AG04450 (cell line): ENCODE data around the gene ALPK3. TPM values are rescaled to one million over a fixed set of nuclear protein-coding genes. Genes with fewer than 3 reads are reported as not detected.

ENCODE experiments used
- CTCF ChIA-PET: fragments of 300-600, 350-600 bp; formaldehyde crosslinking; extraction: SDS; loops from one replicate; lab custom pipeline; 2022; ENCODE audit warnings: antibody characterized with exemption, inconsistent platforms; lab: Charles Lee
- POLR2A ChIA-PET: fragments of 350-600 bp; formaldehyde crosslinking; extraction: SDS; loops from one replicate; lab custom pipeline; 2021; ENCODE audit warnings: antibody characterized with exemption, inconsistent platforms; lab: Yijun Ruan, JAX
- DNase-seq: peaks from one replicate; pipeline ENCODE4 v3.0.0-alpha.2; 2011; ENCODE audit warnings: low read depth, low spot score
- H3K27ac ChIP-seq: one replicate; pipeline ENCODE4 v1.5.1; 2012; ENCODE audit warnings: low read depth, low read length, control low read depth
- H3K27me3 ChIP-seq: one replicate; pipeline ENCODE4 v1.6.0; 2012; ENCODE audit warnings: low read length; ENCODE audit not compliant: control insufficient read depth, insufficient read depth
- H3K4me3 ChIP-seq: 2 replicates; pipeline ENCODE4 v1.5.1; 2011; ENCODE audit warnings: mild to moderate bottlenecking, low read depth, low read length, control low read depth
- H3K9me3 ChIP-seq: 2 replicates; pipeline ENCODE4 v1.5.1; 2012; ENCODE audit warnings: low read length; ENCODE audit not compliant: control insufficient read depth, insufficient read depth
- polyA plus RNA-seq: library from polyadenylated mRNA; depleted of rRNA; stranded (reverse); fragments of >200 nt; gene quantifications from 2 replicates; pipeline ENCODE4 v1.2.3, GENCODE V29; 2011
- TF ChIP-seq, protein P1 (sequence below): IDR thresholded peaks from 2 replicates; pipeline ENCODE4 v1.5.1; 2011; ENCODE audit warnings: low read depth, low read length, control low read depth, inconsistent platforms

Gene ALPK3
- polyA plus RNA-seq, 1 experiment, result 0.04 TPM

DNA sequence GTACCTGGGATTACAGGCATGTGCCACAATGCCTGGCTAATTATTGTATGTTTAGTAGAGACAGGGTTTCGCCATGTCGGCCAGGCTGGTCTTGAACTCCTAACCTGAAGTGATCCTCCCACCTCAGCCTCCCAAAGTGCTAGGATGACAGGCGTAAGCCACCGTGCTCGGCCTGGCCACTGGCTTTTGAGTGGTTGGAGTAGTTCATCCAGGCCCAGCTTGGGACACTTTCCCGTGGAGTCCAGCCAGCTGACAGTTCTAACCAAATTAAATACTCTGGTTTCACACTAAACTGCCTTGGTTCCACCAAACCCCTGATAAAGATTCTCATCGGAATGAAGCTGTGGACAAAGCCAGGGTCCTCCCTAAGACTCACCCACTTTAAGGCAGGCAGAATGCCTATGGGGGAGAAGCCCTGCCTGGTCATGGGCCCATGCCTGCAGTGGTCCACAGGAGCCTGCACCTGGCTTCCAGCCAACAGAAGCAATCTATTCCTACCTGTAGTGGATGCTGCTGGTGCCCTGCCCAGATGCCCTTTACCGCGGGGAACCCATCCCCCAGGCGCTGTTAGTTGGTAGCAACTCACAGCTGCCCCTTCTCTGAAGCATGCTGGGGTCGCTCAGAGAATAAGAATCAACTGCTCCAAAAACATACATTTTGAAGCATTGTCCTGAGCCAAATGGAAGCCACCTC, 62.1 kb downstream of the ALPK3 start:
- POLR2A ChIA-PET, result no interaction called here
- CTCF ChIA-PET, result interaction anchor here (1.0 to 1.5 kb wide), 6 partner anchors 9 to 280 kb away, joined by 3 to 8 read pairs (median 5); no protein-coding TSS in a partner anchor
- TF ChIP-seq, protein P1, sequence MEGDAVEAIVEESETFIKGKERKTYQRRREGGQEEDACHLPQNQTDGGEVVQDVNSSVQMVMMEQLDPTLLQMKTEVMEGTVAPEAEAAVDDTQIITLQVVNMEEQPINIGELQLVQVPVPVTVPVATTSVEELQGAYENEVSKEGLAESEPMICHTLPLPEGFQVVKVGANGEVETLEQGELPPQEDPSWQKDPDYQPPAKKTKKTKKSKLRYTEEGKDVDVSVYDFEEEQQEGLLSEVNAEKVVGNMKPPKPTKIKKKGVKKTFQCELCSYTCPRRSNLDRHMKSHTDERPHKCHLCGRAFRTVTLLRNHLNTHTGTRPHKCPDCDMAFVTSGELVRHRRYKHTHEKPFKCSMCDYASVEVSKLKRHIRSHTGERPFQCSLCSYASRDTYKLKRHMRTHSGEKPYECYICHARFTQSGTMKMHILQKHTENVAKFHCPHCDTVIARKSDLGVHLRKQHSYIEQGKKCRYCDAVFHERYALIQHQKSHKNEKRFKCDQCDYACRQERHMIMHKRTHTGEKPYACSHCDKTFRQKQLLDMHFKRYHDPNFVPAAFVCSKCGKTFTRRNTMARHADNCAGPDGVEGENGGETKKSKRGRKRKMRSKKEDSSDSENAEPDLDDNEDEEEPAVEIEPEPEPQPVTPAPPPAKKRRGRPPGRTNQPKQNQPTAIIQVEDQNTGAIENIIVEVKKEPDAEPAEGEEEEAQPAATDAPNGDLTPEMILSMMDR, result no peak
- H3K9me3 ChIP-seq, result no peaks in the 10 kb centered on the region
- H3K4me3 ChIP-seq, result no peak overlapping the region
- DNase-seq, result no peak
- peaks cover 16% of the 10 kb centered on the region for H3K27me3 ChIP-seq
- no peak overlapping the region for H3K27ac ChIP-seq

DNA sequence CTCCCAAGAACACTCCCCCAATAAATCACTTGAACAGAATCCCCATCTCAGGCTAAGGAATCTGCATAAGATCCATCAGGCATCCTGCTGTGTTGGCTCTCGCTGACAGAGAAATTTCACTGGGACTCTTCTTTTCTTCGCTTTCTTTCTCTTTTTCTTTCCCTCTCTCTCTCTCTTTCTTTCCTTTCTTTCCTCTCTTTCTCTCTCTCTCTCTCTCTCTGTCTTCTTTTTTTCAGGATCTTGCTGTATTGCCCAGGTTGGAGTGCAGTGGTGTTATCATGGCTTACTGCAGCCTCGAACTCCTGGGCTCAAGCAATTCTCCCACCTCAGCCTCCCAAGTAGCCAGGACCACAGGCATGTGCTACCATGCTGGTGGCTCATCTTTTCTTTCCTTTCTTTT, 62.9 kb downstream of the ALPK3 start:
- TF ChIP-seq, protein P1, result no peak
- Histone ChIP-seq H3K4me3 (no peak overlapping the region), H3K27ac (no peak overlapping the region), H3K27me3 (peaks cover 19% of the 10 kb centered on the region), H3K9me3 (no peaks in the 10 kb centered on the region)
- POLR2A ChIA-PET, result no interaction called here
- DNase-seq, result no peak
- CTCF ChIA-PET, result no interaction called here

DNA sequence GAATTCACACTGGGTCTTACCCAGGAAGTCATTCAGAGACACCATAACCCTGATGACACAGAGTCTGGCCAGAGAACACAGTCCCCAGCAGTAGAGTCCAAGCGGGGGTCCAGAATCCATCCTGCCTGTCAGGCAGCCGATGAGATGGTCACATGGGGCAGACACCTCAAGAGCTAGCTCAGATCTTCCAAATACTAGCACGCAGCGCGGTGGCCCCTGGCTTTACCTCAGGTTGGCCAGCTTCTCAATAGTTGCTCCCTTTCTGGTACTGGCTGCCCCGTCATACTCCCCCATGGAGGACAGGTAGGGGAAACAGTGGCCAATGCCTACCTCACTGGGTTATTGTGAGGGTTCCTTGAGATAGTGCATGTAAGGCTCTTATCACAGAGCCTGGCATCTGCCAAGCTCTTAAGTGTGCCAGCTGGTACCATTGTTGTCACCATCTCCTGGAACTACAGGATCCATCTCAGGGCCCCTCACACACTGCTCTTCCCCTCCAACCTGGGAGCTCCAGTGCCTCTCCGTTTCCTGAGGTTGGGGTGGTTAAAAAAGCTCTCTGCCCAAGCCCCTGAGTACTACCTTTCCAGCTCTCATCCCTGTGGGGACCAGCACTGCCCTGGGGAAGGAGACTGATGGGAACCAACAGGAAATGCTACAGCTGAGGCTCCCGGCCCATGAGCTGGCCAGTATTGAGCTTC, 63.8 kb downstream of the ALPK3 start:
- CTCF ChIA-PET, result interaction anchor here (0.6 kb wide), 1 partner anchor 17 kb away, joined by 3 read pairs; no protein-coding TSS in a partner anchor
- no peak overlapping the region for H3K27ac ChIP-seq
- POLR2A ChIA-PET, result no interaction called here
- H3K9me3 ChIP-seq, result no peaks in the 10 kb centered on the region
- H3K4me3 ChIP-seq, result no peak overlapping the region
- TF ChIP-seq, protein P1, result no peak
- no peak for DNase-seq
- peaks cover 19% of the 10 kb centered on the region for H3K27me3 ChIP-seq

DNA sequence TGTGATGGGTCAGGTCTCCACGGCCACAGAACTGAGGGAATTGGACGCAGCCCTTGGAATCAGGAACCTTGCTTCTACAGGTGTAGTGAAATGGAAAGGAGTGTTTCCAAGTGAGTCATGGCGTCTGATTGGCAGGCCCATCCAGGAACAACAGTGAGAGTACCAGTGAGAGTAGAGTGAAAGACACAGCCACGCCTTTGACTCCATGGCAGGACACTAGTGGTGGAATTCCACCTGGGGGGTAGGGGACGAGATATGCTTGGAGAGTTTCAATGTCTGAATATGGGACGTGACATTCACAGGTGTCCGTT, 64.3 kb downstream of the ALPK3 start:
- CTCF ChIA-PET, result no interaction called here
- no peaks in the 10 kb centered on the region for H3K9me3 ChIP-seq
- H3K27me3 ChIP-seq, result peaks cover 19% of the 10 kb centered on the region
- POLR2A ChIA-PET, result no interaction called here
- no peak for DNase-seq
- TF ChIP-seq, protein P1, result no peak
- no peak overlapping the region for H3K4me3 ChIP-seq
- H3K27ac ChIP-seq, result no peak overlapping the region

DNA sequence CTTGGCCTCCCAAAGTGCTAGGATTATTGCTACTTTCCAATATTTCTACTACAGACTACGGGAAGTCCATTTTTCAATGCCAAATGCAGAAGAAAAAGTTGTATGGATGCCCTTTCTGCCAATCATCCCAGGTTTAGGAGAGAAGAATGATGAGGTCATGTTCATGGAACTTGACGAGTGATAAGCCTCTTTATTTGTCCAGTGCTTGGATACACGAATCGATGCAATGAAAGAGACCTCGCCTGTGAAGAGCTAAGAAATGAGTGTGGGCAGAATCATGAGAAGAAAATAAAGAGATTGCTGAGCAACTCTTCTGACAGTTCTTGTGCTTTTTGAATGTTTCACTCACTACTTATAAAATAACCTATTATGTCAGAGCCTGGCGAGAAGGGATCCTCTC, 66.3 kb downstream of the ALPK3 start:
- Histone ChIP-seq H3K27me3 (peaks cover 26% of the 10 kb centered on the region), H3K9me3 (no peaks in the 10 kb centered on the region; the same call in 1 of the 2 replicates), H3K4me3 (no peak overlapping the region), H3K27ac (no peak overlapping the region)
- TF ChIP-seq, protein P1, result no peak
- ChIA-PET POLR2A (no interaction called here), CTCF (no interaction called here)
- DNase-seq, result no peak
